HG03060 (cell line): ENCODE data around the gene C9orf153.

Experiments
- ATAC-seq: cut with Tn5 transposase; IDR thresholded peaks from one replicate; pipeline ENCODE4 v1.9.1; 2021; ENCODE audit warnings: low read depth, moderate number of reproducible peaks; ENCODE audit not compliant: unreplicated experiment

Gene C9orf153

GRCh38 chr9:86274821-86275643 is 15.6 kb upstream of the C9orf153 start:
- ATAC-seq = no peak

DNA sequence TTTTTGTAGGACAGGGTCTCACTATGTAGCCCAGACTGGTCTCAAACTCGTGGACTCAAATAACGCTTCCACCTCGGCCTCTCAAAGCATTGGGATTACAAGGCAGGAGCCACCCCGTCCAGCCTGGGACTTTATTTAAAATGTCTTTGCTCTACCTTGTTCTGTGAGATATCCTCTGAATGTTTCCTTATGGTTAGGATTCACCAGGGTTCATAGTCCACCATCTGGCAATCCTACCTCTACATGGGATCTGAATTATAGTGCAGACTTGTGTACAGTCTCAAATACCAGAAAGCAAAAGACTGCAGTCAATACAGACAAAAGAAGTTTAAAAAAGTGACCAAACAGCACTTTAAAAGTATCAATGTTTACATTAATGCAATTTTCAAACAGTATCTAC is 12.8 kb upstream of the C9orf153 start:
- ATAC-seq = no peak

DNA sequence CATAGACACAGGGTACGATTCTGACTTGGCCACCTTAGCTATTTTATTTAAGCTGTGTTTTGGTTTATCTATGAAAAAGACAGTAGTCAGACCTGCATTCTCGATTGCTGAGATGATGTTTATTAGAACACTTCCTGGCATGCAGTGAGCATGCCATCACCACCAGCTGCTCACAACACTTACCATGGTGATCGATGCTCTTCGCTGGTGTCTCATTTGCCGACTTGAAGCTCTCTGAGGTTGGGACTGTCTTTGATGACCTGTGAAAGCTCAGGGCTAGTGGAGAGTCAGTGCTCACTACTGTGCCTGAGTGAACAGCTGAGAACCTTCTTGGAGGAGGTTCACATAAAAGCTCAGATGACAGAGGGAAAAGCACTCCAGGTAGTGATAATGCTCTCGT is 4.4 kb upstream of the C9orf153 start:
- no peak for ATAC-seq

DNA sequence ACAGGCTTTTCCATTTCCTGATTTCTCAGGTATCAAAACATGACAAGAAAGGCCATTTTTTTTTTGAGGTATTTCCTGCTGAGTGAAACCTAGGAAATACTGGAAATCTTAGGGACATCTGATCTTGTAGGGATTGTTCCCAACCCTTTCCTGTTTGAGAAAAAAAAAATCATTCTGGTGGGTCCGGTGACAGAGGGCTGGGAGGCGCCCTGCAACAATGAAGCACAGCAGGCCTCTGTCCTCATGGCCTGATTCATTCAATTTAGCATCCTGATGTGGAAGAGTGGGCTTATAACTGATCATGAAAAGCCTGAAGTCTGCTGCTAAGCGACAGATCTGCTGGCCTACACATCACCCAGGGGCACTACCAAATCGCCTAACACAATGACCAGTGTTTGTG is 3.0 kb upstream of the C9orf153 start:
- ATAC-seq = no peak

DNA sequence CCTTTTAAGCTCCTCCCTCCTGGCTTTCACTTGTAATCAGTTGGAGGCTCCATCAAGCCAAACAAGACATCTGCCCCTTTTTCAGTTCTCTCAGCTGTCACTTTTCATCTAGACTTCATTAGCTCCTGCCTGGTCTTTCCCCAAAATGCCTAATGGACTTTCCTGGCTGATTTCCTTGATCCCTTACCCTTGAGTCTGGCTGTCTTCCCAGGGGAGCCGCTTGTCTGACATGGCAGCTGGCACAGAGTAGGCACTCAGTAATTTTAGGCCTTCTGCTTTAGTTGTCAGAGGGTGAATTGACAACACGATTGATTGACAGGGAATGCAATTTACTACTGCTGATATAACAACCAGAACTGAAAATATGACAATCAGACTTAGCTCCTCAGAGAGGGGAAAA is 2.1 kb downstream of the C9orf153 start:
- no peak for ATAC-seq

DNA sequence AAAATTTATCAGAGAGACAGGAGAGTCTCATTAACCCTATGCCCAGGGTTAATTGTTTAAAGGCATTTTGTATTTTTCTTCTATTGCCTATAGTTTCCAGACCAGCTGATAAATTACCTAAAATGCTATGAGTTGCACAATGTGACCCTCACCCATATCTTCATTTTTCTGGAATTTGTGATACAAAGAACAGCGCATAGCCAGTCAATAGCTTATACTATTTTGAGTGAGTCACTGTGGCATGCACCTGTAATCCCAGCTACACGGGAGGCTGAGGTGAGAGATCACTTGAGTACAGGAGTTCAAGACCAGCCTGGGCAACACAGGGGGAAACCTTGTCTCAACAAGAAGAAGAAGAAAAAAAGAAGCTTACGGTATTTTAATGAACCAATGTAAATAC is 2.8 kb downstream of the C9orf153 start:
- ATAC-seq = no peak

DNA sequence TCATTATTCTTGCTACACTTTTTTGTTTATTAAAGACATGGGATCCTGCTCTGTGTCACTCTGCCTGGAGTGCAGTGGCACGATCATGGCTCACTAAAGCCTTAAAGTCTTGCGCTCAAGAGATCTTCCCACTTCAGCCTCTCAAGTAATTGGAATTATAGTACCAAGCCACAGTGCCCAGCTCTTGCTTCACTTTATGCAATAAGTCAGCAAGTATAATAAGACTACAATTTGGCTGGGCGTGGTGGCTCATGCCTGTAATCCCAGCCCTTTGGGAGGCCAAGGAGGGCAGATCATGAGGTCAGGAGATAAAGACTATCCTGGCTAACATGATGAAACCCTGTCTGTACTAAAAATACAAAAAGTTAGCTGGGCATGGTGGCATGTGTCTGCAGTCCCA is 5.9 kb downstream of the C9orf153 start:
- ATAC-seq = no peak

- ATAC-seq = no peak
Observed at GRCh38 chr9:86252870-86253269, 6.6 kb downstream of the C9orf153 start.

- ATAC-seq = no peak
Observed at GRCh38 chr9:86250123-86250522, 9.3 kb downstream of the C9orf153 start.

- no peak for ATAC-seq
Observed at GRCh38 chr9:86248746-86249145, 10.7 kb downstream of the C9orf153 start.

GRCh38 chr9:86246752-86247161 is 12.7 kb downstream of the C9orf153 start:
- ATAC-seq = peak; percentile 65

- ATAC-seq = no peak
Observed at GRCh38 chr9:86242071-86242470, 17.4 kb downstream of the C9orf153 start.

GRCh38 chr9:86241216-86241615 is 18.2 kb downstream of the C9orf153 start:
- ATAC-seq = no peak

- no peak for ATAC-seq
Observed at GRCh38 chr9:86238861-86239770, 20.3 kb downstream of the C9orf153 start.

DNA sequence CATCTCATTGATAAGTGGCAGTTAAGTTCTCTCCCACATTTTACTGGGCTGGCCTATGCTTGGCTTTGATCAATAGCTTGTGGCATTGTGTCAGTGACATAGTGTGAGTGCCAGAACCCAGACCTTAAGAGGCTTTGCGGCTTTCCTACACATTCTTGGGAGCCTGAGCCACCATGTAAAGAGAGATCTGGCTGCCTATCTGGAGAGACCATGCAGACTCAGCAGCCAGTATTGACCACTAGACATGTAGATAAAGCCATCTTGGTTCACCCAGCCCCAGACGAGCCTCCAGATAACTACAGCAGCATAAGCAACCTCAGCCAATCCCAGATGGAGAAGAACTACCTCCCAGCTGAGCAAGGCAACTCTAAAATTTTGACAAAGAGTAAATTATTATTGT is 28.6 kb downstream of the C9orf153 start:
- ATAC-seq = no peak

- no peak for ATAC-seq
Observed at GRCh38 chr9:86222667-86223066, 36.8 kb downstream of the C9orf153 start.

DNA sequence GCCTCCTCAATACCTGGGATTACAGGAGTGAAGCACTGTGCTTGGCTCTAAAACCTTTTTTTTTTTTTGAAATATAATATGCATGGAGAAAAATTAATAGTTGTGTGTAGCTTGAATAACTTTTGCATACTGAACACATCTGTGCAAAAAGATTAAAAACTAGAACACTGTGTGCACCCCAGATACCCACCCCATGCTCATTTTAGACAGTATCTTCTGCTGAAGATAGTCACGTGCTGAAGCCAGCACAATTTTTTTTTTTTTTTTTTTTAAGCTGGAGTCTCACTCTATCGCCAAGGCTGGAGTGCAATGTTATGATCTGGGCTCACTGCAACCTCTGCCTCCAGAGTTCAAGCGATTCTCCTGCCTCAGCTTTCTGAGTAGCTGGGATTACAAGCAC is 39.9 kb downstream of the C9orf153 start:
- no peak for ATAC-seq

DNA sequence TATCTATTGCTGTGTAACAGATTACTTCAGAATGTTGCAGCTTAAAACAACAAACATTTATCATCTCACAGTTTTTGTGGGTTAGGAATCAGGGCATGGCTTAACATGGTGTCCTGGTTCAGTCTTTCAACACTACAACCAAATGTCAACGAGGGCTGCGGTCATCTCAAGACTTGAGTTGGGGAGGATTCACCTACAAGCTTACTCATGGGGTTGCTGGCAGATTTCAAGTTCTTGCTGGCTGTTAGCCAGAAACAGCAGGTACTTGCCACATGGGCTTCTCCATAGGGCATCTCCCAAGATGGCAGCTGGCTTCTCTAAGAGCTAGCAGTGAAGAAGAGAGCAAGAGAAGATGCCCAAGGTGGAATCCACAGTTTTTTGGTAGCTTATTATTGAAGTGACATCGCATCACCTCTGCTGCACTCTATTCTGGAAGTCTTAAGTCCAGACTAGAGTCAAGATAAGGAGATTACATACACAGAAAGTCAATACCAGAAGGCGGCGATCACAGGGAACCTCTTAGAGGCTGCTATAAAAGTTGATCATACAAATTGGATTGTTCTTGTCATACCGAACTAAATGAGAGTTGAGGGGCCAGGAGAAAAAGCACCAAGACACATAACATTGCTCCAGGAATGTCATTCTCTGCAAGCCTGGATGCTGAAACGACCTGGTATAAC is 42.2 kb downstream of the C9orf153 start:
- ATAC-seq = no peak

DNA sequence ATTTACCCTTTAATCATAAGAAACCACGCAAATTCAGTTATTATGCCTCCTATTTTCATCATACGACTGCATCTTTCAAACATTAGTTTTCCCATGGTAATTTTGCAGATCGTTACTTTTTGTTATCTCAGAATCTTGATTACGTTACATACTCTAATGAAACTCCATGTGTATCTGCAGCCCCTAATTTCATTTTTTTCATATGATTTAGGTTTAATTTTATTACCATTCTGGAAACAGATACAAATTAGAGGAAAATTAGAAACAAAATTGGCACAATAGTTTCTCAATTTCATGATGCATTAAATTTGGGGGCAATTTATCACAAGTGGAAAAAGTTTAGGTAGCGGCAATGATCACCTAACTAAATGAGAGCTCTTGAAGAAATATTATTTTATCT is 52.3 kb downstream of the C9orf153 start:
- no peak for ATAC-seq

- ATAC-seq = no peak
Observed at GRCh38 chr9:86202338-86202882, 57.0 kb downstream of the C9orf153 start.
